ENCODE data around the gene NFATC1. TPM values are rescaled to one million over a fixed set of nuclear protein-coding genes. Genes with fewer than 3 reads are reported as not detected.

NFATC1 gene
- total RNA-seq, 2 experiments from 2014 or later = 94.2 to 98.5 TPM

- Mint-ChIP-seq H3K27me3 (no peaks in the 10 kb centered on the region), H3K36me3 (no peaks in the 10 kb centered on the region), H3K27ac (no peak overlapping the region), H3K9me3 (no peaks in the 10 kb centered on the region), H3K4me1 (no peaks in the 10 kb centered on the region), H3K4me3 (no peak overlapping the region)
- no peak for DNase-seq
Measured at GRCh38 chr18:79546781-79547272, 151.1 kb downstream of the NFATC1 start.

DNA sequence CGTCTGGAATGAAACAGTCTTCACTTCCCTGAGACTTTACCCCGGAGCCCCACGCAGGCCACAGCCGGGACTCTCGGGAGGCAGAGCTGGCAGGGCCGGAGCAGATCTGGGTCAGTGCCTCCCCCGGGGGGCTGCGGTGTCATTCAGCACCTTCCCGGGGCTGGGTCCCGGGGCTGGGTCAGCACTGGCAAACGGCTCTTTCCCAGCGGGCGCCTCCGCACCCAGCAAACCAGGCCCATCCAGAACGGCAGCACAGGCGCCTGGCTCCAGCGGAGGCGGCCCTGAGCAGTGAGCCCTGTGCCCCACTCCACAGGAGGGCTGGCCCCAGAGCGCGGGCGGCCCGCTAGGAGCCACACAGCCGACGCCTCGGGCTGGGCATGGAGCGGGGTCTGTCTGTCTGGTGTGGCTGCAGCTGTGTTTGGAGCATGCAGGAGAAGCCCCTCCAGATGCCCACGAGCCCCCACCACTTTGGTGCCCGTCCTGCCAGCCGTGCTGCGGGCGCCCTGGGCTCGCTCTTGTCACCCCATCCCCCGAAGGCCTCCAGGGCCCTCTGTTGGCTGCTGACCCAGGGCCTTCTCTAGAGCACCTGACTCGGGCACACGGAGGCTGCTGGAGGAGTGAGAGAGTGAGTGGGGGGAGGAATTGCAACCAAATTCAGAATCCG, 151.8 kb downstream of the NFATC1 start:
- H3K27ac Mint-ChIP-seq = no peak overlapping the region
- no peaks in the 10 kb centered on the region for H3K36me3 Mint-ChIP-seq
- no peak for DNase-seq
- no peak overlapping the region for H3K4me3 Mint-ChIP-seq
- H3K4me1 Mint-ChIP-seq = no peaks in the 10 kb centered on the region
- H3K9me3 Mint-ChIP-seq = no peaks in the 10 kb centered on the region
- no peaks in the 10 kb centered on the region for H3K27me3 Mint-ChIP-seq

DNA sequence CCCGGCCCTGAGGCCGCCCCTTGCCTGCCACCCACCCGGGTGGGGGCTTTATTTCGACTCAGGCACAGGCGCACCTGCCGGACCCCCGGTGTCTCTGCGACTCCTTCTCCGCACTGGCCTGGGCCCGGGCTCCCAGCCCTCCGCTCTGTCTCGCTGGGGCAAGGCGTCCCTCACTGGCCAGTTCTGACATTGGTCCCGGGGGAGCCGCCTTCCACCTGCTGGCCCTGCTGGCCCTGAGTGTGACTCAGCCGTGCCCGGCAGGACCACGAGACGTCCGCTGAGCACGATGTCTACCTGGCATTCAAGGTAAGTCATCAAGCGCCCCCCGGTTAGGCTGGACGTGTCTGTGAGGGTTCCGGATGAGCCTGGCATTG, 152.3 kb downstream of the NFATC1 start:
- Mint-ChIP-seq H3K4me3 (no peak overlapping the region), H3K27me3 (no peaks in the 10 kb centered on the region), H3K4me1 (no peaks in the 10 kb centered on the region), H3K36me3 (no peaks in the 10 kb centered on the region), H3K9me3 (no peaks in the 10 kb centered on the region), H3K27ac (no peak overlapping the region)
- no peak for DNase-seq

- Mint-ChIP-seq H3K36me3 (no peaks in the 10 kb centered on the region), H3K27ac (no peak overlapping the region), H3K4me3 (no peak overlapping the region), H3K9me3 (no peaks in the 10 kb centered on the region), H3K27me3 (no peaks in the 10 kb centered on the region), H3K4me1 (no peaks in the 10 kb centered on the region)
- no peak for DNase-seq
Measured at GRCh38 chr18:79548621-79548985, 152.9 kb downstream of the NFATC1 start.

DNA sequence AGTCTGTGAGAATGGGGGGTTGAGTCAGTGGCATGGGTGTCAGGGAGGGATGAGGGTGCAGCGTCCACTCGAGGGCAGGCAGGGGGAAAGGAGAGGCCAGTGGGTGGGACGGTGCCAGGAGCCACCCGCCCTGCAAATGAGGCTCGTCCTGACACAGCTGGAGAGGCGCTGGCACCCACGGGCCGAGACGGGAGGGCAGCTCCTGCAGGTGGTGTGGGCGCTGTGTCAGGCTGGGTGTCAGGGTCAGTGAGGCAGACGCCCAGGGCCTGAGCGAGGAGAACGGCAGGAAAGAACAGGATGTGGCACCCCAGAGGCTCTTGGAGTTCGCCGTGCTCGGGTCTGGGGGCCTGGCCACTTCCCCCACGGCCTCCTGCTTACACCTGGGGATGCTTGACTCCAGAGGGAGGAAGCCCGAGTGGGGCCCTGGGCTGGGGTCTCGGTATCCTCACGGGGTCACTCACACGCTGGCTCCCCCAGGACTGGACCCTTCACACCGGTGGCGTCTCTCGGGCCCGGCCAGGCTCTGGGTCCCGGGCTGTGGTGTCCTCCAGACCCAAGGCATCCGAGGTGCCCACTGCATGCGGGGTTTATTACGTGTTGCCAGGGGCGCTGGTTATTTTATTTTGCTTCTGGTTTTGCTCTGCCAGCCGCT, 153.4 kb downstream of the NFATC1 start:
- H3K4me3 Mint-ChIP-seq = no peak overlapping the region
- DNase-seq = no peak
- no peaks in the 10 kb centered on the region for H3K27me3 Mint-ChIP-seq
- no peaks in the 10 kb centered on the region for H3K36me3 Mint-ChIP-seq
- H3K27ac Mint-ChIP-seq = no peak overlapping the region
- no peaks in the 10 kb centered on the region for H3K4me1 Mint-ChIP-seq
- H3K9me3 Mint-ChIP-seq = no peaks in the 10 kb centered on the region

GRCh38 chr18:79549638-79550000, 153.9 kb downstream of the NFATC1 start:
- no peaks in the 10 kb centered on the region for H3K9me3 Mint-ChIP-seq
- H3K36me3 Mint-ChIP-seq = no peaks in the 10 kb centered on the region
- DNase-seq = no peak
- H3K4me1 Mint-ChIP-seq = no peaks in the 10 kb centered on the region
- H3K27ac Mint-ChIP-seq = no peak overlapping the region
- H3K4me3 Mint-ChIP-seq = no peak overlapping the region
- no peaks in the 10 kb centered on the region for H3K27me3 Mint-ChIP-seq

GRCh38 chr18:79552140-79552631, 156.5 kb downstream of the NFATC1 start:
- Mint-ChIP-seq H3K27ac (no peak overlapping the region), H3K4me3 (no peak overlapping the region), H3K4me1 (no peaks in the 10 kb centered on the region), H3K27me3 (no peaks in the 10 kb centered on the region), H3K9me3 (no peaks in the 10 kb centered on the region), H3K36me3 (no peaks in the 10 kb centered on the region)
- no peak for DNase-seq

GRCh38 chr18:79552696-79553095, 157.0 kb downstream of the NFATC1 start:
- no peaks in the 10 kb centered on the region for H3K9me3 Mint-ChIP-seq
- H3K36me3 Mint-ChIP-seq = no peaks in the 10 kb centered on the region
- H3K27ac Mint-ChIP-seq = no peak overlapping the region
- H3K27me3 Mint-ChIP-seq = no peaks in the 10 kb centered on the region
- H3K4me3 Mint-ChIP-seq = no peak overlapping the region
- no peak for DNase-seq
- no peaks in the 10 kb centered on the region for H3K4me1 Mint-ChIP-seq

DNA sequence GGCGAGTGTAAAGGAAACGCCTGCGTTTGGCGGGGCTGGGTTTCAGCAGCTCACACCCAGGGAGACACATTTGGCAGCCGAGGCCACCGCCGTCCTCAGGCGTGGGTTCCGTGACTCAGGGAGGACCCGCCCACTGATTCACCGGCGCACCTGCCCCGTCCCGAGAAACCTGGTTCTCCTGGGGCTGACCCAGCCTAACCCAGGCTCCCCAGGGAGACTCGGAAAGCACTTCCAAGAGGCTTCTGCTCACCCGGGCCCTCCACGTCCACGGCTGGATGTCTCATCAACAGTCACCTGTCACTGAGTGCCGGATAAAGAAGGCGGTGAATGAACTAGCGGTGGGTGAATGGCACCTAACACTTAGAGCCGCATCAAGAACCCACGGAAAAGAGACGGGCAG, 157.4 kb downstream of the NFATC1 start:
- Mint-ChIP-seq H3K27ac (no peak overlapping the region), H3K9me3 (no peaks in the 10 kb centered on the region), H3K4me3 (no peak overlapping the region), H3K27me3 (no peaks in the 10 kb centered on the region), H3K4me1 (no peaks in the 10 kb centered on the region), H3K36me3 (no peaks in the 10 kb centered on the region)
- DNase-seq = no peak

- Mint-ChIP-seq H3K4me3 (no peak overlapping the region), H3K27ac (no peak overlapping the region), H3K36me3 (no peaks in the 10 kb centered on the region), H3K9me3 (no peaks in the 10 kb centered on the region), H3K4me1 (no peaks in the 10 kb centered on the region), H3K27me3 (no peaks in the 10 kb centered on the region)
- no peak for DNase-seq
Measured at GRCh38 chr18:79553696-79554095, 158.0 kb downstream of the NFATC1 start.

GRCh38 chr18:79554321-79554720, 158.6 kb downstream of the NFATC1 start:
- H3K9me3 Mint-ChIP-seq = no peaks in the 10 kb centered on the region
- no peak overlapping the region for H3K4me3 Mint-ChIP-seq
- H3K27ac Mint-ChIP-seq = no peak overlapping the region
- no peaks in the 10 kb centered on the region for H3K36me3 Mint-ChIP-seq
- no peaks in the 10 kb centered on the region for H3K4me1 Mint-ChIP-seq
- H3K27me3 Mint-ChIP-seq = no peaks in the 10 kb centered on the region
- no peak for DNase-seq

- Mint-ChIP-seq H3K9me3 (no peaks in the 10 kb centered on the region), H3K4me1 (no peaks in the 10 kb centered on the region), H3K36me3 (no peaks in the 10 kb centered on the region), H3K27me3 (no peaks in the 10 kb centered on the region), H3K27ac (no peak overlapping the region), H3K4me3 (no peak overlapping the region)
- no peak for DNase-seq
Measured at GRCh38 chr18:79554945-79555645, 159.4 kb downstream of the NFATC1 start.

GRCh38 chr18:79555885-79556284, 160.2 kb downstream of the NFATC1 start:
- Mint-ChIP-seq H3K36me3 (no peaks in the 10 kb centered on the region), H3K4me3 (no peak overlapping the region), H3K27me3 (no peaks in the 10 kb centered on the region), H3K4me1 (no peaks in the 10 kb centered on the region), H3K9me3 (no peaks in the 10 kb centered on the region), H3K27ac (no peak overlapping the region)
- no peak for DNase-seq

- H3K27me3 Mint-ChIP-seq = no peaks in the 10 kb centered on the region
- no peaks in the 10 kb centered on the region for H3K4me1 Mint-ChIP-seq
- H3K27ac Mint-ChIP-seq = no peak overlapping the region
- no peaks in the 10 kb centered on the region for H3K9me3 Mint-ChIP-seq
- H3K36me3 Mint-ChIP-seq = no peaks in the 10 kb centered on the region
- DNase-seq = no peak
- H3K4me3 Mint-ChIP-seq = no peak overlapping the region
Measured at GRCh38 chr18:79556829-79557585, 161.3 kb downstream of the NFATC1 start.

Data from activated naive CD8-positive, alpha-beta T cell treated with anti-CD3 and anti-CD28 coated beads for 36 hours (primary cell).